CD4-positive, alpha-beta T cell treated with Interleukin-10 for 1 hour (primary cell): ENCODE measurements around the gene STOX2.
"Not testable (repeated sequence)": the region's sequence is repeated elsewhere in the genome, so short reads cannot be mapped to it uniquely, and the experiment has no call there.

Experiments
- DNase-seq: peaks from one replicate; pipeline ENCODE4 v3.0.0-alpha.2; 2020

The STOX2 gene

DNA sequence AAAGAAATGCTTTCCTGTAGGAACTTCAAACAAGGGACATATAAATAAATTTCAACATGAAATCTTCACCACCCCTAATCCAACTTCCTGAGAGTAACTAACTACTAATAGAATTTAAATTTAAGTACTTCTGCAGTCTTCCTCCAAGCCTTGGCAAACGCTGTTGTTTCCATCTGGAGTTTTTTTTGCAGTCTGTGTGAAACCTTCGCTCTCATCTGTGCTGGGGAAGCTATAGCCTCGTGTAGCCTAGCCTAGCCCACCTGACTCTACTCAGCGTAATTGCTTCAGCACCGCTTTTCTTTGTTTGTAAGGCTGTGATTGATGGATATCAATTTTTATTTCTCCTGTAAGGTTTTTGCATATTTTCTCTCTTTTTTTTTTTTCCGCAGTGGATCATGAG, 30.9 kb downstream of the STOX2 start:
- DNase-seq = no peak

DNA sequence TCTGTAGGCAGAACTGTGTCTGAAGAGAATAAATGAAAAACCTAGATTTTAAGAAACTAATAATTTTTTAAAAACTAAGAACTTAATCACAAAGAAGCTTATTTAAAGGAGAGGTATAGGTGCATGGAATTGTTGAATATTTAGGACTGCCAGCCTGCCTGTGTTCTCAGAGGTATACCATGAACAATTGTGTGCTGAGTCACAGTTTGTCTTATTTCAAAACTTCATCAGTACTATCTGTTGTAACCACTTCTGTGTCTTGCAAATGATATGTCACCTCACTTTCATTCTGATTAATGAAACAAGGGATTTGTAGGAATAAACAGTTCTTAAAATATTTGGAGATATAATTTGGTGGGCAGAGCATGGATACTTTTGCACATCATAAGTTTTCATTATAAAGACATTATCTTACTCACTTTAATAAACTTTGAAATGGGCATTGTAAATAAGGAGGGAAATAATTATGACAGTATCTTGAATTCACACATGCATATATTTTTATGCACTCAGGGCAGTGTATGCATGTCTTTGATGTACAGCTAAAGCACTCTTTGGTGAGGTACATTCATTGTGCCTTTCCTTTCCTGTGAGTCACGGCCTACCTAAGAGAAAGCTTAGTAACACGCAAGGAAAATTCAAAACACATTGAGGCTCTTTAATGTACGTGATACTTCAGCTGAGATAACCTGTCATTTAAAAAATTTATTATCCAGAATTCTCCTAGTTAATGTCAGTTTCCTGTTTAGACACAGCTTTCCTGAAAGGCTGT, 31.7 kb downstream of the STOX2 start:
- no peak for DNase-seq

DNA sequence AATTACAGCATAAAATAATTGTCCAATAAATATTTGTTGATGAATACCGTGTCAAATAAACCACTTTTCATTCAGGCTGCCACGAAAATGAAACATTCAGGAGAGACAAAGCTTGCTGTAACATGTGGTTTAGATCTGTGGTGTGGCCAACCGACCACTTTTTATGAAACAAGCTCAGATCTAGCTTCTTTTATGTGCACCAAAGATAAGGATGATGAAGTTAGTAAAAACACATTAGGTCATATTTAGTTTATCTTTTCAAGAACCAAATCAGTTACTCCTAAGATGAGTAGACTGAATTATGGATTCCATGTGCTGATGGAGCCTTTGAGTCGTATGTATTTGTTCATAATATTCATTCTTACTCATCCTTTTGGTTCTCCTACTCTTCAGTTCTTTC, 35.8 kb downstream of the STOX2 start:
- no peak for DNase-seq

DNA sequence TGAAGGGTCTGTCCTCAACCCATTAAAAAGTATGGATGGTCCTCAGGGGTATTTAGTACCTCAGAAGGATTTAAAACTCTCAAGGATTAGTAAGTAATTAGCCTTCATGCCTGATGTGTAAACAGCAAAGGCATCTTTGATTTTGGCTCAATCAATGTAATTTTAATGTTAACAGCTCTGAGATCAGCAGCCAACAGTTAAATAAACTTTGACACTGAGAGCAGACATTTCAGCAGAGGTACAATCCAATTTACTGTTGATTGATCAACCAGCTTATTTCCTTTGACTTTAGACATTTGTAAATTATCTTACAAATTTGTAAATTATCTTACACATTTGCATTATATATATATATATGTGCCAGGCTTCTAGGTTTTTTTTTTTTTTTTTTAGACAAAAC, 36.9 kb downstream of the STOX2 start:
- no peak for DNase-seq

DNA sequence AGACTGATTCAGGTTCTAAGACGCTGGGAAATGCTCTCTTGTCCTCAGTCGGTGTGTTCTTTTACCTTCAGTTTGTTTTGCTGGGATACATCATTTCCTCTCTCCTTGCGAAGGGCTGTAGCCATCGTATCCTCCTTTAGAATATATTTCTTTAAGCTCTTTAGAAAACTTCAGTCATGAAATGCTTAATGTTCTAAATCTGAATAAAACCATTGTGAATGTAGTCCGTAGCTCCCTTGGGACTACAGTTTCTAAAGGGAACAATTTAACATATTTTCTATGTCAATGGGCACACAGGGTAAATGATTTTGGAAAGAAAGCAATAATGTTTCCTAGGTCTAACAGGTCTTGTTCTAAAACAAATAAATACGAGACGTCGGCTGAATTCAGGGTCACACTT, 40.6 kb downstream of the STOX2 start:
- no peak for DNase-seq

DNA sequence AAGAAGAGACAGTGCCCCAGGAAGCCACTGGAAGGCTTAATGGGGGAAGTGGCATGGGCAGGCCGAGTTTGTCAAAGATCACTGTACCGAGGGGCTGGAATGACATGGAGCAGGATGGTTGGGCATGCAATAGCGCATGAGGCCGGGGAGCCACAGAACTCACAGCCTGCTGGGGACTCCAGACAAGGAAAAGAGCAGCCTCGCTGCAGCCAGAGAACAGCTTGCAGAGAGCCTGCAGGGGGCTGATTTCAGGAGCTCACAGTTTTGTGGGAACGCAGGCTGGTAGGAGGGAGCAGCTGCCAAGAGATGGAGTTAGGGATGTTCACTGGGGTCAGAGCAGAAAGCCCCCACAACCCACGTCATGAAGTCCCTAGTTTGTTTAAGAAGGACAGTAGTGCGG, 45.4 kb downstream of the STOX2 start:
- DNase-seq = no peak

DNA sequence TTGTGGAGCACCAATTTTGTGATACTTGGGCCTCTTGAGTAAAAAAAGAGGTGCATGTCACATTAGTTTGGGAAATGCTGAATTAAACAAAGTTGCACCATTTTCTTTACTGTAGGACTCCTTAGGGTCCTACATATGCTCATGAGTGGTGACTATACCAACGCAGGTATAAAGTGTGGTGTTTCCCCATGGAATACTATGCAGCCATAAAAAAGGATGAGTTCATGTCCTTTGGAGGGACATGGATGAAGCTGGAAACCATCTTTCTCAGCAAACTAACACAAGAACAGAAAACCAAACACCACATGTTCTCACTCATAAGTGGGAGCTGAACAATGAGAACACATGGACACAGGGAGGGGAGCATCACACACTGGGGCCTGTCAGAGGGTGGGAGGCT, 47.5 kb downstream of the STOX2 start:
- DNase-seq = not testable (repeated sequence)

DNA sequence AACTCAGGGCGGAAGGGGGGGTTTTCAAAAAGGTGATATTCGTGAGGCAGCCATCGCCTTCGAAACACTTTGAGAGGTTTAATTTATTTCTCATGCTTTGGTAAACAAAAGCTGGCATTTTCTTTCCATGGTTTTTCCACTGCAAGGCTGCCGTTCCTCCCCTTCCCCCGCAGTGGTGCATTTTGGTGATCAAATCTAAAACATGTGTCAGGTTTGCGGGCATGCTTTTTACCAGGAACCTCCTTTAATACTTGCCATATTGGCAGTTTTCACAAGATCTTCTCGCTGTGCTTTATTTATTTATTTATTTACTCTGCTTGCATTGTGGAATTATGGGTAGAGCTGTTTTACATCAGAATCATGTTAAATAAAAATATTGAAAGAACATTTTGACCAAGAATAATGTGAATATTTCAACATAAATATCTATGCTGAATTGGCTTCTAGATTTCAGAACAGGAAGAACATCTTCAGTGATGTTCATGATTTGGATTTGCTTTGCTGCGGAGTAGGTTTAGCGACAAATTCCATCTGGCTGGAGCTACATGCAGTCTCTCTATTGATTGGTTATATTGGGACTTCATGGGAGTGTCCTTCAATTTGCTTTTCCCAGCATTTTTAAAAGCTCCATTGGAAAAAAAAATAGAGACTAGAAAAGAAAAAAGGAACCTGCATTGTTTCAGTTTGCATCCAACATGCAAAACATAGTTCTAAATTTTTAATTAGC, 54.4 kb downstream of the STOX2 start:
- DNase-seq = no peak

DNA sequence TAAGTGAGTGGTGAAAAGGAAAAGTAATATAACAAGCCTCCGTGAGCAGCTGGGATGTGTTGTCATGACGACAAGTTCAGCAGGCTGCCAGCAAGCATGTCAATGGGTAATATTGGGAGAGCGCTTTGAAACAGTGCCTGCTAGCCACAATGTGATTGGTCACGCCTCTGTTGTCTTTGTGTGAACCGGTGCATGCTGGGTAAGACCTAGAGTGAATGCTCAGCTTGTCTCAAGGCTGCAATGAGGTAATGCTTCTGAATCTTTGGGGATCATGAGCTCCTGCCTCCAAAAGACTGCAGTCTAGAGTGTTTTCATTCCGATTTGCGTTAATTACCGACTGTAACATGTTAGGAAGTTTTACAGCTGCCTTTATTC, 54.9 kb downstream of the STOX2 start:
- no peak for DNase-seq

DNA sequence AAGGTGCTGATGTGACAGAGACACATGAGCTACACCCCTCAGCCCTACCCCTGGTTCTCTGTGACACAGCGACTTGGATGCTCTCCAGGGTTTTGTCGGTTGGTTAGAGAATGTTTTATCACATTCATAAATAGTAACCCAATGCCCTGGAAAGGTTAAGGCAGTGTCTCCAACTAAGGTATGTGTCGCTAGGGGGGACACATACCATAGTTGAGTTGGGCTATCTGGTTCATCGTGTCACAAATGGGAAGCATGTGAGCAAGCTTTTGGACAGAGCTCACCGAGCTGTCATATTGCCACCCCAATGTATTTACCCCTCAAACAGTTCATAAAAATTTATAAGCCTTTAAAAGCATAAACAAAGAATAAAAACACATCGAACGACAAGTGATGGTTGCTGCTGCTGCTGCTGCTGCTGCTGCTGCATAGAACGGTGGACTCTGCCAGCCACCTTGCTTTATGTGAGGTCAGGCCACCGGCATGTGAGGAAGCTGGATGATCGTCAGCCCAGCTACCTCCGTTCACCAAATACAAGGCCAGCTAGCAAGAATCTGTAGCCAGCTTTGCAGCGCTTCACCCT, 55.9 kb downstream of the STOX2 start:
- DNase-seq = no peak

DNA sequence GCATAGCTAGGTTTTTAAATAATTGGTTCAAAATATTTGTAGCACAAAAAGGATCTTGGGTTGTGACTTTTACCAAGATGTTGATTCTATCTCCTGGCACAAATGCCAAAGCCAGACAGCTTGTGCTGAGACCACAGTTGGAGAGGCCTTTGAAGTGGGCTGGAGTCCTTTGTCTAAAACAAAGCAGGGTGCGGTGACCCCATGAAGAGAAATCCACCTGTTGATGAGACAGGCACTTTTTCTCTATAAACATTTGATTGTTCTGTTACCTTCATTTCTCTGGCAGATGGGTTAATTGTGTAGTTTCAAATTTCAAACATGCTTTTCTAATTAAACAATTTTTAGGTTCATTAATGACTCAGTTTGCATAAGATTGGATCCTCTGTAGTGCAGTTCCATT, 56.7 kb downstream of the STOX2 start:
- no peak for DNase-seq

DNA sequence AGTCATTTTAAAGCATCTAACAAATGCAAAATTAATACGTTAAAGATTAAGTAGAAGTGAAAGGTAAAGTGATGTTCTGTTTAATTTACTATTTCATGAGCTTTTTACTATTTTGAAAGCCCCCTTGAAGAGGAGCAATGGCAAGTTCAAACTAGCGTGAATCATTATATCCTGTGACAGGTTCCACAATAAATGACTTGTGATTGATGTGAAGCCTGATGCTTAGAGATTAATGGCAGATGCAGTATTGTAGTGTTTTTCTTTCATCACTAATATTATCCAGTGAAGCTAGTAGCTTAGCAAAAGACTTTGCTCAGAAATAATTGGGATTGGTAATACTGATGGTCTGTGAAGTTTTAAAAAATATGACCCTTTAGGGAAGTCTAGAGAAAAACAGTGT, 57.3 kb downstream of the STOX2 start:
- no peak for DNase-seq

DNA sequence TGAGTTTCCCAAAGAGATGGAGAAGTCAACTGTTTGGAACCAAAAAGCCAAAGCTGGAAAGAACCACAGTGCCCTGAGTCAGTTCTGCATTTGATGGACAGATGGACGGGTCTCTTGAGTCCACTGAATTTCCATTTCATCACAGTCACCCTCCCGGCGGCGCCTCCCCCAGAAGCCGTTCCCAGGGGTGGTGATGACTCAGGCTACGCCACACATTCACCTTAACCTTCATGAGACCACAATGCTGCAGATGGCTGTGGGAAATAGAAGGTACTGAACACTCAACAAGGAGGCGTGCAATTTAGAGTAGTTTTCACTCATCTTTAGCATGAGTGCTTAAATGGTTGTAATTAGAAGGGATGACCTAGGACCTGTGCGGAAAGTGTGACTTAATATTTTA, 61.3 kb downstream of the STOX2 start:
- DNase-seq = no peak

DNA sequence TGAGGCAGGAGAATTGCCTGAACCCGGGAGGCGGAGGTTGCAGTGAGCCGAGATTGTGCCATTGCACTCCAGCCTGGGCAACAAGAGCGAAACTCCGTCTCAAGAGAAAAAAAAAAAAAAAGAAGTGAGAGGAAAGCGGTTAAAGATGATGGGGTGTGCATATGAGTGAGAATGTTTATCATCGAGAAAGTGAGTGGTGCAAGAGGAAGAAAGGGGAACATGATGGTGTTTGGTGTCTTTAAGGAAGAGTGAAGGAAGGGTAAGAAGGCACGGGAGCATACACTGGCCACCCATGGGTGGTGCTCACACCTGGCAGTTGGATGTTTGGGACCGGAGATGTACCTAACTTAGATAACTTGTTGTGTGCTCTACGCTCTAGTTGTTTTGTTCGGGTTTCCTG, 62.2 kb downstream of the STOX2 start:
- no peak for DNase-seq

DNA sequence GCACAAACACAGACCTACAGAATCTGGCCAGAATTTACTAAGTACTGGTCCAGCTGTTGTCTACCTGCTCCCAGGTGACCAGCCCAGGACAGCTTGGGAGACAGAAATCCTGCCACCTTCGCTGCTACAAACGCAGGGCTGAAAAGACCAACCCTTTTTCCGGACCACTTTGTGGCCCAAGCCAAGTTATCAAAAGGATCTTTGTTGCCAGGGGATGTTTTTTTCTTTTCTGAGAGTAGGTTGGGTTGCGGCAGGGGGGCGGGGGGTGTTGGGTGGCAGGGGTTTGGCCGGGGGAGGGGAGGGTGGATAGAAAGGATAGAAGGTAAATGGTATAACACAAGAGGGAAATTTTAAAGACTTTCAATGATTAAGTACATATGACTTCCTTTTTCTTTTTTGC, 63.4 kb downstream of the STOX2 start:
- DNase-seq = no peak

DNA sequence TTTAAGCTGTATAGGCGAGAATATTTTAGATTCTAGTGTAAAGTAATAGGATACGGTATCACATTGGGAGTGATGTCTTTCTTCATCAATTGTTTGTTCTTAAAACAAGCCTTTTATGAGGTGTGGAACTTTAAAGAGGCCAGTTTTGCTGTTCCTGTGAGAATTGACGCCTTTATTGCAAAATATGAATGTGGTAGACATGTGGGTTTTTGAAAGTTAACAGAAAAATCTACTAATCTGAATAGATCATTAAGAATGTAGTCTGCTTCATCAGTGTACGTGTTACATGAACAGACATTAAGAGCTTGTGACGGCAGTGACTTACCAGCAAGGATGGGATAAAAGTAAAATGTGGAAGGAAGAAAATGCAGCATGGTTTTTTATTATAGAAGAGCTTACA, 63.8 kb downstream of the STOX2 start:
- no peak for DNase-seq

DNA sequence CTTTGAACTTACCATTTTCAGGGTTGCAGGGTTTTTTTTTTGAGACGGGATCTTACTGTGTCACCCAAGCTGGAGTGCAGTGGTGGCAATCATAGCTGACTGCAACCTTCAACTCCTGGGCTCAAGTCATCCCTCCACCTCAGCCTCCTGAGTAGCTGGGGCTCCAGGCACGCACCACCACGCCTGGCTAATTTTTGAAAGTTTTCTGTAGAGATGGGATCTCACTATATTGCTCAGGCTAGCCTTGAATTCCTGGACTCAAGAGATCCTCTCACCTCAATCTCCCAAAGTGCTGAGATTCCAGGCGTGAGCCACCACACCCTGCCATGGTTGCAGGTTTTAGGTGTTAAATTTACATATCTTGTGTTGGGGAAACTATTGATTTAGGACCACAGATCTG, 64.5 kb downstream of the STOX2 start:
- DNase-seq = no peak

DNA sequence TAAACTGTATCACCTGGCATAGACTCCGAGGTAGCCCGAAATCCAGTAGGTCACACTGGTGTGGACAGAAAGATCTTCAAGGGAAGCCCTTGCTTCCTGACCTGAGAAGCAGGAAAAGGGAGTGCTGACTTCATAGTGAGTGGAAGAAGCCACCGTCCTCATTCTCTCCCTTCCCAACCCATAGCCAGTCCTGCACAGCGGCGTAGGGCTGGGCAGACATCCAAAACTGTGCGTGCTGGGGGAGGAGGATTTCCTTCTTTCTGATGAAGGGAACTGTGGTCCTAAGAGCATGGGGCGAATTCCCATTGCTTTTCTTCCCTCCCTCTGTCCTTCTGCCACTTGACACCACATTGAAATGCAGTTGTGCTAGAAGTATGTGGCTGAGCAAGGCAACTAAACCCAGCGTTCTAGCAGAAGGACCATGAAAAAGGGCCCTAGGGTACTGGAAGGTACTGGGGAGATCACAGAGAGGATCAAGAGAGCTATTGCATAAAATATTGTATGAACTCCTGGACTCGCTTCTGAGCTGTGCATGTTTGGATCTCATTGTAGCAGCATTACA, 66.9 kb downstream of the STOX2 start:
- no peak for DNase-seq

DNA sequence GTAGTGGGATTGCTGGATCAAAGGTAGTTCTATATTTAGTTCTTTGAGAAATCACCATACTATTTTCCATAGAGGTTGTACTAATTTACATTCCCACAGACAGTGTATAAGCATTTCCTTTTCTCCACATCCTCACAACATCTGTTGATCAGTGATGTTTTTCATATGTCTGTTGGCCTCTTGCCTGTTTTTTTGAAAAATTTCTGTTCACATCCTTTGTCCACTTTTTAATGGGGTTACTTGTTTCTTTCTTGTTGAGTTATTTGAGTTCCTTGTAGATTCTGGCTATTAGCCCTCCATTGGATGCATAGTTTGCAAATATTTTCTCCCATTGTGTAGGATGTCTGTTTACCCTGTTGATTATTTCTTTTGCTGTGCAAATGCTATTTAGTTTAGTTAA, 72.6 kb downstream of the STOX2 start:
- no peak for DNase-seq

DNA sequence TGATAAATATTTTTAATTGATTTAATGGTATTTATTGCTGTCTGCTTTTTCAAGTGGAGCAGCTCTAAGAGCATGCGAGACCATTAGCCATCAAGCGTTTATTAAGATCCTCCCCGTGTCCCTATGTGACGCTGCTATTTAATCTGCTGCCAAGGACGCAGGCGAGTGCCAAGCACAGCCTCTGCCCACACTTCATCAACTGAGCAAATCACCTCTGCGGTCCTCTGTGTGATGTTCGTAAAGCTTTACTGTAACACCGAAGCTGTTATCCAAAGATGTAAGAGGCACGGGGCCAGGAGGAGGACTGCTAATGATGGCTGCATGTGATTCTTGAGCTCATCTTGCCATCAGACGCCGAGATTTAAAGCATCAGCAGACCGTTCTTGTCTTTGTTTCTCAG, 79.5 kb downstream of the STOX2 start:
- DNase-seq = no peak

DNA sequence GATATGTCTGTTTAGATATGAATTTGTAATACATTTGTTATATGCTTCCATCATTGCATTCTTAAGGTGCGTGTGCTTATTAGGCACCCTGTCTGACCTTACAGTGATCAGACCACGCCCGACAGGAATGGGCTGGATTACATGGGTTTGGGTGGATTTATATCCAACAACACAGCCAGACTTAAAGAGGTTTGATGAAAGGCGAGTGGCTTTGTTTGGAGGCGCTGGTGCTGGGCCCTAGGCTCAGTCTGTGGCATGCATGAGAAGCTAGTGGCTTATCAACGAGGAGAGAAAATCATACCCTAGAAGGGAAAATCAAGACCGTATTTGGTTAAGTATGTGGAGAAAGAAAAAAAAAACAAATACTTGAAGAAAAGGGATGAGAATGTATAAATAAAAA, 80.7 kb downstream of the STOX2 start:
- no peak for DNase-seq

DNA sequence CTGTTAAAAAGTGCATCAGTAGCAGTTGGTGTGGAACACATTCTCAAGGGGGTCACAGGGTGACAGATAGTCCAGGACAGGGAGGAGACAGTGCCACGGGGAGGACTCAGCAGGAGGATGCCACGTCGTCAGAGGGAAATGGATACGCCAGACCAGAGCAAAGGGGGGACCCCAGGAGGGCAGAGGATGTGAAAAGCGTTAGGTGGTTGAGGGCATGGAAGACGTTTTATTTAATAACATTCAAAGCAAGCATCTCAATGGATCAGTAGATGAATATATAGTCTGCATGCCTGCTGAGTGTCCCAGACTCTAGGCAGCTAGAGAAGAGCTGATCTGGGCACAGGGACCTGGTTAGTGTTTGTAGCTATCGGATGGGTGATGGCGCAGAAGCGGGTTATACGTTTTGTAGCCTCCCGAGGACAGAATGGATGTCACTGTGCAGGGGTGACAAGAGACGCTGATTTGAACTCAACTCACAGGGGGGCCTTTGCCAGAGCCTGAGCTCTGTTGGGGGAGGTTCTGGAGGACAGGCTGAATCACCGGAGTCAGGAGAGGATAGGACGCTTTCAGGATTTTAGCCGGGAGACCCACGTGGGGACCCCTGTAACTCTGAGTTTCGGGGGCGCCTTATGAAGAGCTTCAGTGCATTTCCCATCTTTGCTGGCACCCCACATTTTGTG, 81.3 kb downstream of the STOX2 start:
- DNase-seq = no peak
